ENCODE measurements around the gene FZR1.

The FZR1 gene

DNA sequence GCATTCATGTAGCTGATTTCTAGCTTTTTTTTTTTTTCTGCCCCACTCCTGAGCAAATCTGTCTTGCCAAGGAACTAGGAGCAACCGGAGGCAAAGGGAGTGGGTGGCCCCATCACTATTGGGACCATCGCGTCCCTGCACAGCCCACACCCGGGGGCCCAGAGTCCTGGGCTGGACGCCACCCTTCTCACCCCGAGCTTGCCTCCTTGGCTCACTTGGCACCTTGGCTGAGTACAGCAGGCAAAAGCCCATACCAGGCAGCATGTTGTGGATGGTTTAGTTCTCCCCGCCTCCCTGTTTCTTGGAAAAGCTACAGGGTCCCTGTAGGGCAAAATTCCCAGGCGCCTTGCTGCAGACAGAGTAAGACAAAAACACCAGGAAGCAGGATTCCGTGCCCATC is 39.5 kb upstream of the FZR1 start:
- TF ChIP-seq, protein P1, sequence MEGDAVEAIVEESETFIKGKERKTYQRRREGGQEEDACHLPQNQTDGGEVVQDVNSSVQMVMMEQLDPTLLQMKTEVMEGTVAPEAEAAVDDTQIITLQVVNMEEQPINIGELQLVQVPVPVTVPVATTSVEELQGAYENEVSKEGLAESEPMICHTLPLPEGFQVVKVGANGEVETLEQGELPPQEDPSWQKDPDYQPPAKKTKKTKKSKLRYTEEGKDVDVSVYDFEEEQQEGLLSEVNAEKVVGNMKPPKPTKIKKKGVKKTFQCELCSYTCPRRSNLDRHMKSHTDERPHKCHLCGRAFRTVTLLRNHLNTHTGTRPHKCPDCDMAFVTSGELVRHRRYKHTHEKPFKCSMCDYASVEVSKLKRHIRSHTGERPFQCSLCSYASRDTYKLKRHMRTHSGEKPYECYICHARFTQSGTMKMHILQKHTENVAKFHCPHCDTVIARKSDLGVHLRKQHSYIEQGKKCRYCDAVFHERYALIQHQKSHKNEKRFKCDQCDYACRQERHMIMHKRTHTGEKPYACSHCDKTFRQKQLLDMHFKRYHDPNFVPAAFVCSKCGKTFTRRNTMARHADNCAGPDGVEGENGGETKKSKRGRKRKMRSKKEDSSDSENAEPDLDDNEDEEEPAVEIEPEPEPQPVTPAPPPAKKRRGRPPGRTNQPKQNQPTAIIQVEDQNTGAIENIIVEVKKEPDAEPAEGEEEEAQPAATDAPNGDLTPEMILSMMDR (IDR thresholded peaks at IDR 0.05; ENCODE audit: low read depth, low read length): no peak
- H3K36me3 ChIP-seq: no peaks in the 10 kb centered on the region; the same call in none of the 2 replicates
- no peaks in the 10 kb centered on the region for H3K9me3 ChIP-seq (ENCODE audit: severe bottlenecking)
- peaks cover 10% of the 10 kb centered on the region for H3K27me3 ChIP-seq (ENCODE audit: insufficient read depth, low read depth, severe bottlenecking)
- no peak overlapping the region for H3K4me3 ChIP-seq (ENCODE audit: low read depth, low read length)
- no peak overlapping the region for H3K27ac ChIP-seq
- DNase-seq: no peak

DNA sequence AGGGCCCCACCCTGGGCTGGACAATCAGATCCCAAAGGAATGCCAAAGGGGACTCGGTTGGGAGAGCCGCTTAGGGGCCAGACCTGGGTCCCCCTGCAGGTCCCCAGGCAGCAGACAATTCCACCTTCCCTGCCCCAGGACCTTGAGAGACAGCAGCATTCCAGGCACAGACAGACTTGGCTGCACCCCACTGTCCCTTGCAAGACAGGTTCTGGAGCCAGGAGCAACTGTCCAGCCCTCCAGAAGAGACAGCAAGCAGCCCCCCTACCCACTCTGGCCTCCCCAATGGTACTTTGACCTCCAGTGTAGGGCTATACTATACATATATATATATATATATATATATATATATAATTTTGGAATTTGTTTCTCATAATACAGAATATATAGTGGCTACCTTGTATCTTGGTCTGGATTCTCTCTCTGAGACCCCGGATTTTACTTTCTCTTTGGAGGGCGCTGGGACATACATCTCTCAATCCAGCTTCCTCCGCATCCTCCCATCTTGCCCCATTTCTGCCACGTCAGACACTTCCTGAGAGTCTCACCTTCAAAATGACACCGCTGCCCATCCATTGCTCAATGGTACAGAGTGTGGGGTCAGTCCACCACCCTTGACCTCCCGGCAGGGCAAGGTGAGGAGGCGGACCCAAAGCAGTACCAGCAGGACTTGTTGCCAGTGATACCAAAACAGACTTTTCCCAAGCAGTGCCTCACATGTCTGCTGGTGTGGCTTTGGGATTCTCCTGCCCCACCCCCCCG is 38.5 kb upstream of the FZR1 start:
- Histone ChIP-seq H3K9me3 (ENCODE audit: severe bottlenecking) (no peaks in the 10 kb centered on the region), H3K4me3 (ENCODE audit: low read depth, low read length) (no peak overlapping the region), H3K27me3 (ENCODE audit: insufficient read depth, low read depth, severe bottlenecking) (peaks cover 10% of the 10 kb centered on the region), H3K27ac (no peak overlapping the region), H3K36me3 (no peaks in the 10 kb centered on the region; the same call in 1 of the 2 replicates)
- TF ChIP-seq, protein P1 (IDR thresholded peaks at IDR 0.05; ENCODE audit: low read depth, low read length): no peak
- no peak for DNase-seq

DNA sequence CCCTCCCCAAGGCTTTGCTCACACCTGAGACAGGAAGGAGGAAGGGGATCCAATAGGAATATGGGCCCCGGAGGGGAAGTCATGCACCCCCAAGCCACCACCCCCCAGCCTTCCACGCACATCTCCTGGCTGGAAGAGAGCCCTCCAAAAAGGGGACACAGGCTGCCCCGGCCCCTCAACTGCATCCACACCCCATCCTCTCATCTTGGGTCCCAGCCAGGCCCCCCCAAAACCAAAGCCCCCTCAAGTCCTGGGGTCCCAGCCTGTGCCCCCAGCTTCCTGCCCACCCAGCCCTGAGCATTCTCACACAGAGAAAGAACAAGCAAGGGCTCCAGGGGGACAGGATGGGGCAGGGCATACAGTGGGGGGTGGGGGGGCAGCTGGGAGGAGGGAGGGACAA is 37.9 kb upstream of the FZR1 start:
- H3K27me3 ChIP-seq (ENCODE audit: insufficient read depth, low read depth, severe bottlenecking): peaks cover 10% of the 10 kb centered on the region

DNA sequence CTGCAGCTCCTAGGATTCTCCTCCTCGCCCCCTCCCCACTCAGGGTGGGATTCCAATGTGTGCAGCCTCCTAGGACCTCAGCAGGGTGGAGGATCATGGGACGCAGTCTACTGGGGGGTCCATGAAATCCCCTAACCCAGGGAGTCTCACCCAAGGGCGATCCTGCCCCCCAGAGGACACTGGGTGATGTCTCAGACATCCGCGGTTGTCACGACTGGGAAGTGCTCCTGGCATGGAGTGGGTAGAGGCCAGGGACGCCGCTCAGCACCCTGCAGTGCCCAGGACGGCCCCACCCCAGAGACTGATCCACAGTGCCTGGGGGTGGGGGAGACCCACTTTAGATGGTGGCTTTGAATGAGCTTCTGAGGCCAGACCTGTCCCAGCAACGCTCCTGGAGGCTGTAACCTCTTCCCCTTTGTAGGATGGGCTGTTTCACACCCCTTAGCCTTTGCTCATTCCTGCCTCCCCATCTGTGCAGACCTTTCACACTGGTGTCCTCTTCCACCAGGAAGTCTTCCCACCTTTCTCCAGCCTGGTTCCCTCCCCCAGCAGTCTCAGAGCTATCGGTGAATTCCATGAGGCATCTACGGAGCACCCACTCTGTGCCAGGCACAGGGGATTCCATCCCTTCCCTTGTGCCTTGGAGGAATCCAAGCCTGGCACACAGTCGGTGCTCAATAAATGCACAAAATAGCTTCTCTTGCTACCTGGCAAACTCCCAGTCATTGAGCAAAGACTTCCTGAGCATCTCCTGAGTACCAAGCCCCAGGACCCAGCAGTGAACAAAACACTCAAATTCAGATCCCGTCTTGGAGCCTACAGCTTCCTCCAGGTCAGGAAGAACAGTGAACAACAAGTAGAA is 36.2 kb upstream of the FZR1 start:
- H3K27me3 ChIP-seq (ENCODE audit: insufficient read depth, low read depth, severe bottlenecking): peaks cover 10% of the 10 kb centered on the region
- no peaks in the 10 kb centered on the region for H3K36me3 ChIP-seq
- H3K4me3 ChIP-seq (ENCODE audit: low read depth, low read length): no peak overlapping the region
- no peaks in the 10 kb centered on the region for H3K9me3 ChIP-seq (ENCODE audit: severe bottlenecking)
- no peak overlapping the region for H3K27ac ChIP-seq
- DNase-seq: no peak
- TF ChIP-seq, protein P1 (IDR thresholded peaks at IDR 0.05; ENCODE audit: low read depth, low read length): peak; percentile 41

More for the DNA sequence above, 37.9 kb upstream of the FZR1 start:
- H3K27ac ChIP-seq: no peak overlapping the region
- no peaks in the 10 kb centered on the region for H3K9me3 ChIP-seq (ENCODE audit: severe bottlenecking)
- no peaks in the 10 kb centered on the region; the same call in 1 of the 2 replicates for H3K36me3 ChIP-seq
- DNase-seq: no peak
- H3K4me3 ChIP-seq (ENCODE audit: low read depth, low read length): no peak overlapping the region
- TF ChIP-seq, protein P1 (IDR thresholded peaks at IDR 0.05; ENCODE audit: low read depth, low read length): no peak

DNA sequence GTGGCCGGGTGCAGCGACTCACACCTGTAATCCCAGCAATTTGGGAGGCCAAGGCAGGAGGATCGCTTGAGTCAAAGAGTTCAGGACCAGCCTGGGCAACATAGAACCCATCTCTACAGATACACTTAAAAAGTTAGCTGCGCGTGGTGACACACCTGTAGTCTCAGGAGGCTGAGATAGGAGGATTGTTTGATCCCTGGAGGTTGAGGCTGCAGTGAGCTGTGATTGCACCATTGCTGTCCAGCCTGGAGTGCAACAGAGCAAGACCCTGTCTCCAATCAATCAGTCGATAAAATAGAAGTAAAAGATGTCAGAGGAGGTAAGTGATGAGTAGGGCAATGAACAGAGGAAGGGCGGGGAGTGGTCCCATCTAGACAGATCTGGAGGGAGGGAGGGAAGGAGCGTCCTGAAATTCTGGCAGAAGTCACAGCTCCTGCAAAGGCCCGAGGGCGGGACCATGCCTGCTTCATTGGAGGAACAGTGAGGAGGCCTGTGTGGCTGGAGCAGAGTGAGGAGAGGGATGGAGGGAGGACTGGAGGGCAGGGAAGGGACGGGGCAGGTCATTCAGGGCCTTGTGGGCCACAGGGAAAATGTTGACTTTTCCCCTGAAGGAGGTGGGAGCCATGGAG is 35.5 kb upstream of the FZR1 start:
- H3K27me3 ChIP-seq (ENCODE audit: insufficient read depth, low read depth, severe bottlenecking): peaks cover 10% of the 10 kb centered on the region
- no peak for DNase-seq
- H3K4me3 ChIP-seq (ENCODE audit: low read depth, low read length): no peak overlapping the region

More for the DNA sequence above, 35.5 kb upstream of the FZR1 start:
- TF ChIP-seq, protein P1 (IDR thresholded peaks at IDR 0.05; ENCODE audit: low read depth, low read length): no peak
- no peaks in the 10 kb centered on the region for H3K36me3 ChIP-seq
- no peaks in the 10 kb centered on the region for H3K9me3 ChIP-seq (ENCODE audit: severe bottlenecking)
- H3K27ac ChIP-seq: no peak overlapping the region

Measured in WERI-Rb-1 (cell line).